Uterus (tissue), 4 donors: Measurements from ENCODE around the gene SLC7A4. TPM values are rescaled to one million over a fixed set of nuclear protein-coding genes. Genes with fewer than 3 reads are reported as not detected.
A peak's percentile ranks its signal among the peaks of the same experiment; 100 is the strongest.

Source experiments
- DNase-seq, 2 donors: peaks; one replicate each; pipeline ENCODE4 v3.0.0-alpha.2; 2019 to 2020
- H3K27ac ChIP-seq, 2 donors: fragments of 200-600 bp; sonication (generic); 1 replicate in 1 of 2; 2 replicates in 1 of 2; pipeline ENCODE4 v1.5.1; 2016 to 2018
- H3K27me3 ChIP-seq, 2 donors: fragments of 200-600 bp; sonication (generic); one replicate each; pipeline ENCODE4 v1.5.1; 2018 to 2019; ENCODE audit warnings: control low read depth in 1 of 2
- H3K36me3 ChIP-seq, 2 donors: fragments of 200-600 bp; sonication (generic); one replicate each; pipeline ENCODE4 v1.5.1; 2019; ENCODE audit warnings: control low read depth in 1 of 2
- H3K4me1 ChIP-seq, 2 donors: fragments of 200-600 bp; sonication (generic); one replicate each; pipeline ENCODE4 v1.5.1; 2018 to 2019; ENCODE audit warnings: control low read depth in 1 of 2
- H3K4me3 ChIP-seq, 2 donors: fragments of 200-600 bp; sonication (generic); 1 replicate in 1 of 2; 2 replicates in 1 of 2; pipeline ENCODE4 v1.5.1; 2018 to 2019; ENCODE audit warnings: mild to moderate bottlenecking in 1 of 2
- H3K9me3 ChIP-seq, 2 donors: fragments of 200-600 bp; sonication (generic); one replicate each; pipeline ENCODE4 v1.5.1; 2019; ENCODE audit warnings: control low read depth in 1 of 2
- CTCF ChIP-seq, 4 experiments: fragments of 200-600 bp in 2 of 4; fragments of 450-650 bp in 2 of 4; sonication (generic) in 2 of 4; IDR thresholded peaks; one replicate each; pipeline ENCODE4 v1.5.1; 2016 to 2019; ENCODE audit warnings: antibody characterized with exemption in 4 of 4, mild to moderate bottlenecking in 2 of 4, moderate library complexity in 1 of 4
- POLR2A ChIP-seq, 2 donors: fragments of 450-650 bp; IDR thresholded peaks; one replicate each; pipeline ENCODE4 v1.6.1; 2016; ENCODE audit warnings: antibody characterized with exemption in 2 of 2, mild to moderate bottlenecking in 1 of 2, moderate library complexity in 1 of 2
- intact Hi-C: fragments of 100-400 bp; cut with DNase I; formaldehyde crosslinking; loops from one replicate; pipeline ENCODE4 v1.15.1; 2023; ENCODE audit warnings: low total_unique reads
- total RNA-seq, 4 donors: library from RNA; depleted of rRNA in 3 of 4; stranded (reverse); fragments of >200 nt in 3 of 4; gene quantifications; one replicate each; pipeline versions ENCODE4 v1.1.0 to v1.2.4, GENCODE V29; 2014 to 2023
- donor health status: DM: yes; HTN: yes; CAD: no.

The SLC7A4 gene
- 1 to 10 TPM in 1 of 4 donors, under 1 TPM in 2, not detected in 1; 0.35 to 7.9 (median 0.43) TPM for total RNA-seq

- peak within 1 kb of the TSS in 1 of 2 donors; percentile 19 for H3K4me3 ChIP-seq
Observed at GRCh38 chr22:21032037-21032867, at the start of gene SLC7A4. SLC7A4 (minus strand) TSS chr22:21032561; CDS start chr22:21031812, 749 bp downstream.

GRCh38 chr22:21080435-21081137, 48.2 kb upstream of the SLC7A4 start:
- no peak for DNase-seq
- intact Hi-C loops: no loop called here
- Histone ChIP-seq H3K4me1 (no peaks in the 10 kb centered on the region), H3K27me3 (no peaks in the 10 kb centered on the region), H3K9me3 (no peaks in the 10 kb centered on the region), H3K36me3 (no peaks in the 10 kb centered on the region), H3K27ac (no peak overlapping the region), H3K4me3 (no peak overlapping the region)
- no peak for TF ChIP-seq POLR2A (IDR thresholded peaks at IDR 0.05)
- TF ChIP-seq CTCF (IDR thresholded peaks at IDR 0.05): no peak

More at GRCh38 chr22:21032037-21032867, at the start of gene SLC7A4:
- no peaks in the 10 kb centered on the region for H3K9me3 ChIP-seq
- H3K27ac ChIP-seq: no peak within 1 kb of the TSS
- peaks cover 0 to 7% of the 10 kb centered on the region in 2 donors for H3K4me1 ChIP-seq
- TF ChIP-seq POLR2A (IDR thresholded peaks at IDR 0.05) (no peak), CTCF (IDR thresholded peaks at IDR 0.05) (no peak)
- H3K36me3 ChIP-seq: no peaks in the 10 kb centered on the region
- no peaks in the 10 kb centered on the region for H3K27me3 ChIP-seq
- intact Hi-C loops: no loop called here
- no peak for DNase-seq

- Histone ChIP-seq H3K27me3 (no peaks in the 10 kb centered on the region), H3K4me3 (no peak overlapping the region), H3K4me1 (no peaks in the 10 kb centered on the region), H3K9me3 (no peaks in the 10 kb centered on the region), H3K27ac (no peak overlapping the region), H3K36me3 (no peaks in the 10 kb centered on the region)
- no peak for DNase-seq
- TF ChIP-seq POLR2A (IDR thresholded peaks at IDR 0.05) (no peak), CTCF (IDR thresholded peaks at IDR 0.05) (no peak)
- intact Hi-C loops: no loop called here
Observed at GRCh38 chr22:21079493-21079892, 47.1 kb upstream of the SLC7A4 start.

- TF ChIP-seq CTCF (IDR thresholded peaks at IDR 0.05) (no peak), POLR2A (IDR thresholded peaks at IDR 0.05) (no peak)
- intact Hi-C loops: no loop called here
- no peaks in the 10 kb centered on the region for H3K9me3 ChIP-seq
- no peak overlapping the region for H3K27ac ChIP-seq
- H3K4me1 ChIP-seq: no peaks in the 10 kb centered on the region
- H3K4me3 ChIP-seq: no peak overlapping the region
- DNase-seq: no peak
- H3K36me3 ChIP-seq: no peaks in the 10 kb centered on the region
- no peaks in the 10 kb centered on the region for H3K27me3 ChIP-seq
Observed at GRCh38 chr22:21078916-21079315, 46.6 kb upstream of the SLC7A4 start.
